ENCODE results near the gene CNR1.

Gene CNR1

DNA sequence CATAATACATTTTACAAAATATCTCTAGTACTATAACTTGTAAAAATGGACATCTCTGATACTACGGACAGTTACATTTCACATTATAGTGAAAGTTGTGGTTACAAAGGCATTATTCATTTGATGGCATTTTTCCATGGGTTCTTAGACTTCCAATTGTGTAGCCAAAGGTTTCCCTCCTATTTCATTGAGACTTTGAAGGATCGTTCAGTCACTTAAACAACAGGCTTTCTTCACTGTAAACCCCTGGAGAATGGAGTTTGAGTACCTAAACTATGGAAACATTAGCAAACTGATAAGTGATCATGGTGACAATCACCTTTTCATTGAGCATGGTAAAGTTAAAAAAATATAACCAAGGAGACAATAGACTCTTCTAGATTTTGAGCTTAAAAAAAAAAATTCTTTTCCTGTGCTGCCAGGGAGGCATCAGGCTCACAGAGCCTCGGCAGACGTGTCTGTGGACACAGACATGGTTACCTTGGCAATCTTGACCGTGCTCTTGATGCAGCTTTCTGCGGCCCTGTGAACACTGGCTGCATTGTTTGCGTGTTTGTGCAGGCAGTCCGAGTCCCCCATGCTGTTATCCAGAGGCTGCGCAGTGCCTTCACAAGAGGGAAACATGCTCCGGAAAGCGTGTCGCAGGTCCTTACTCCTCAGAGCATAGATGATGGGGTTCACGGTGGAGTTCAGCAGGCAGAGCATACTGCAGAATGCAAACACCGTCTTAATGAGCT lies 22.6 kb downstream of the CNR1 start:
- DNase-seq, result no peak

DNA sequence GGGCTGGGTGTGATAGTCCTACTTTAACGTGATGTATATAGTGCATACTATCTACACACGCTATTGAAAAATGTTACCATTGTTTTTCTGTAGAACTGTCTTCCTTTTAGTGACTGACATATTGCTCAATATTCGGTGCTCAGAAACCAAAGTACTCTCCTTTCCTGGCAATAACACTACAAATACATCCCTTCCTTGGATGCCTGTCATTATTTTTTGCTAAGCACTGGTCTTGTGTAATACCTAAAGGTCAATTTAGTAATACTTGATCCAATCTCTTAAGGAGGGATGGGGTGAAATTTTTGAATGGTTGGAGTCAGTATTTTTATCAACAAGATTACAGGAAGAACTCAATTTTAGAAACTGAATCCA lies 23.9 kb downstream of the CNR1 start:
- no peak for DNase-seq

GRCh38 chr6:88141561-88142296 lies 24.4 kb downstream of the CNR1 start:
- no peak for DNase-seq

GRCh38 chr6:88137915-88138314 lies 28.2 kb downstream of the CNR1 start:
- DNase-seq, result no peak

DNA sequence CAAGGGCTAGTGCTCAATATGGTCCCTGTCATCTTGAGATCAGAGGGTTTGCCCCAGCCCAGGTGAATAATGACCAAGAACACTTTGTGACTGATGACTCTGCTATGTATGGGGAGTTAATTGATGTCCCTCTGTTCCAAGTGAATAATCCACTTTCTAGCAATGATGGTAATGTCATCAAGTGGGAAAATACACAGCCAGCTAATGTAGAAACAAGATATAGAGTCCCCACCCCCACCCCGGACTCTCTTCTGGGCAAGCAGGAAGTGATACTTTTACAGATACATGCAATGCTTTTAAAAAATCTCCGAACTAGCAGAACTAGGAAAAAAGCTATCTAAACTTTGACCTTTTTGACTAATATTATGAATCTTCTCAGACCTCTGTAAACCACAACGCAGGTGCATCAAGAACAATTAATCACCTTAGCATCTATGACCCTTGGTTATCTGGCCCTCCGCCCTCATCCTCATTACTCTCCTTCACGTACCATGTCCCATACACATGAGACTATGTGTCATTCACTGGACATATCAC lies 30.5 kb downstream of the CNR1 start:
- no peak for DNase-seq

DNA sequence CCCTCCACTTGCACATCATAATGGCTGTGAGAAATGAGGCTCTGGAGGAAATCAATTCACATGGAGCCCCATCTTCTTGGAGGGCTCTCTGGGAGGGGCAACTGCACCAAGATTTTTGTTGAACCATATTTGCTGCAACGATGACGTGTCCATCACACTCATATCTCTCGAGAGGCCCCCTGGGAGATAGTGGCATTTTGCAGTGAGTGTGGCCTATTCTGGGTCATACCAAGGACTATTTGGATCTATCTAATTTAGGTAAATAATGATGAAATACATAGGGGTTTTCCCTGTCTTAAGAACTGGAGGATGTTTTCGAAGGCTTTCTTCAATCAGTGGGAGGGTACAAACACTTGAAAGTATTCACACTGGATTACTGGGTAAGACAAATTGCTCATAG lies 31.6 kb downstream of the CNR1 start:
- DNase-seq, result no peak

- no peak for DNase-seq
Measured at GRCh38 chr6:88133718-88134117, 32.4 kb downstream of the CNR1 start.

DNA sequence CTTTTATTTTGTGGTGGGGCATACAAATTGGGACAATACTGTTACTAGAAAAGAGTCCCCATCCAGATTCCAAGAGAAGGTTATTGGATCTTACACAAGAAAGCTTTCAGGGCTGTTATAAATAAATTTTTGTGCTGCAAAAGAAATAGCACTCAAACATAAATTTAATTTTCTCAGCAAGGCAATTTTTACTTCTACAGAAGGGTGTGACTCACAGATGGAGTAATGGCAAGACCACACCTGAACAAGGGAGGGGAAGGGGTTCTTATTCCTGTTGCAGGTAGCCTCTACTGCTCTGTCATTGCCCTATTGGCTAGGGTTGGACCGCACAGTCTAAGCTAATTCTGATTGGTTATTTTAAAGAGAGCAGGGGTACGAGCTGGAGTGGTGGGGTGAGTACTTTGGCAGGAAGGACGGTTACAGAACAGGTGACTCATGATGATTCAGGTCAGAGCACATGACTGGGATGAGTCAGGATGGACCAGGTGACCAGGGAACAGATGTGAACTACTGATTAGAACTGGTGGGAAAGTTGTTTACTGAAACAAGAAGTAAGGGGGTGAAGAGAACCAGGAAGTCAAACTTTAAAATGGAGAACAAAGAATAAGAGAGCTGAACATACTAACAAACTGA lies 41.1 kb downstream of the CNR1 start:
- DNase-seq, result no peak

DNA sequence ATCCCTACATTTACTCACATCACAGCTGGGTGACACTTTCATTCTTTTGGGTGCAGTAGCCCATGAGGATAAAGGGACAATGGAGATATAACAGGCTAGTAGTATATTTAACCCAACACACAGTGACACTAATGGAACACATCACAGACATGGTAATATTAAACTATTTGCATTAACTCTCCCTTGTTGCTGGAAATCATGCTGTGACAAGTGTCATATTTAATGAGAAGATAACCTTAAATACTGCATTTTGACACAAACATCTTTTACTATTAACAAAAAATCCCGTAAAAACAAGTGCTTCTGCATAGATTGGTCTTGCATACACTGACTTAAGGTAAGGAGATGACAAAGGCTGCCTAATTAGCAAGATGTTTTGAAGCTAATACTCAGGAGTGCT lies 45.5 kb downstream of the CNR1 start:
- peak; percentile 57 for DNase-seq

DNA sequence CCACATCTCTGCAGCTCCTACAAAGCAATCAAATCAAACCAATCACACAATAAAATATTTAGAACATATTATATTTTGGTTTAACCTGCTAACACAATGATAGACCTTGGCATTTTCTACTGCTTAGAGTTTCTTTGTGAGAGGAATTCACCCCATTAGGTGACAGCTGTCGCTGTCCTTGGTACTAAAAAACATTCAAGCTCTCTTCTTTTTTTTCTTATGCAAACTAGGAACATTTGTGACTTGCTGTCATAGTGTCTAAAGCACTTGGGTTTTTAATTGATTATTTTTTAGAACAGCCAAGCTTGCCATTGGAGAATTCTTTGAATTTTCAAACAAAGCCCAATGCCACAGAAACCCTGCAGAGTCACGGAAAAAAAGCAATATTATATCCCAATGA lies 46.4 kb downstream of the CNR1 start:
- no peak for DNase-seq

GRCh38 chr6:88116276-88116675 lies 49.9 kb downstream of the CNR1 start:
- DNase-seq, result no peak

- no peak for DNase-seq
Measured at GRCh38 chr6:88115307-88115706, 50.8 kb downstream of the CNR1 start.

GRCh38 chr6:88114838-88115237 lies 51.3 kb downstream of the CNR1 start:
- DNase-seq, result no peak

DNA sequence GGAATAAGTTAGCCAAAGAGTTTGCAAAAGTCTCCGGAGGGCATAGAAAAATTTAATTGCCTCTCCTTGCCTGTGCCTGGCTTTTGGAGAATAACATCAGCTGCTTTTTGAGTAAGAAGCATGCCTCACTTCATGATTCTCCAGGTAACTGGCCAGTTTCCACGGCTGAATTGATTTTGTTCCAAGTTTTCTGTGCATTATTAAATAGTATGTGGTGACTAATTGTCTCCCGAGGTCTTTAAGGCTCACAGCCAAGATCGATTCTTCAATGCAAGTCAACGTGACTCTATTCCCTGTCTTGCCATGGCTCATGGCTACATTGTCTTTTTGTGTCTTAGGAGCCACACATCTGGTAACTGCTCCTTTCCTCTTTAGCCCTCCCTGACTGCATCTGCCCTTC lies 54.2 kb downstream of the CNR1 start:
- no peak for DNase-seq

GRCh38 chr6:88107241-88107640 lies 58.9 kb downstream of the CNR1 start:
- no peak for DNase-seq

DNA sequence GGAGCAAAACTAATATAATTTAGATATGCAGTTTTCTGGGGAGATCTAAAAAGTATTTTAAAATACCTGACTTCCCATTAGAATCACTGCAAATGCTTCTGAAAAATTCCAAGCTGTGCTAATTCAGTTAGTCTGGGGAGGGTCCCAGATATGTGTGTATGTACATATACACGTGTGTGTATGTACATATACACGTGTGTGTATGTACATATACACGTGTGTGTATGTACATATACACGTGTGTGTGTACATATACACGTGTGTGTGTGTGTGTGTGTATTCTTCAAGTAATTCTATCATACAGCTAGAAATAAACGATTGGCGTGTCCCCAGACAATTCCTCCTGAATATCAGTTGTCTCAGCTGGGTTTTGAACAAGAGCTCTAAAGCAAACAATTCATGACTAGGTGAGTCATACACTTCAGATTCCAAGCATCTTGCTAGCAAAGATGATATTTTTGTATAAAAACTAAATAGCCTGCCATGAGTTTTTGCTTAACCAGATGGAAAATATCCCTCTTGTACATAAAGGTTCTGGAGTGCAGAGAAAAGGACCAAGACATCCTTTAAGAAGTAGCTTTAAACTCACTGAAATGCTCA lies 60.3 kb downstream of the CNR1 start:
- DNase-seq, result no peak

All from NCI-H748 treated with DMSO at 0.1 percent for 48 hours (cell line).